WERI-Rb-1 (cell line): ENCODE results near the gene BATF.

Experiments used
- DNase-seq: peaks from one replicate; pipeline ENCODE4 v3.0.0-alpha.2; 2020
- H3K27ac ChIP-seq: fragments of 250-450 bp; sonication (Bioruptor Pico); 2 replicates; pipeline ENCODE4 v1.5.1; 2020; ENCODE audit warnings: mild to moderate bottlenecking, moderate library complexity
- H3K27me3 ChIP-seq: fragments of 250-450 bp; sonication (Bioruptor Pico); 2 replicates; pipeline ENCODE4 v1.5.1; 2021; ENCODE audit warnings: mild to moderate bottlenecking, low read depth, moderate library complexity; ENCODE audit not compliant: insufficient read depth, severe bottlenecking
- H3K36me3 ChIP-seq: fragments of 250-450 bp; sonication (Bioruptor Pico); 2 replicates; pipeline ENCODE4 v1.5.1; 2020; ENCODE audit warnings: mild to moderate bottlenecking, moderate library complexity
- H3K4me3 ChIP-seq: 2 replicates; pipeline ENCODE4 v1.5.1; 2011; ENCODE audit warnings: low read depth, mild to moderate bottlenecking, control low read depth, low read length
- H3K9me3 ChIP-seq: fragments of 250-450 bp; sonication (Bioruptor Pico); 2 replicates; pipeline ENCODE4 v1.5.1; 2021; ENCODE audit warnings: mild to moderate bottlenecking, moderate library complexity; ENCODE audit not compliant: severe bottlenecking
- CTCF ChIP-seq: IDR thresholded peaks from 2 replicates; pipeline ENCODE4 v1.5.1; 2011; ENCODE audit warnings: low read depth, mild to moderate bottlenecking, control low read depth, inconsistent platforms, low read length

Gene BATF

GRCh38 chr14:75566321-75566720 is 44.1 kb downstream of the BATF start:
- Histone ChIP-seq H3K9me3 (no peaks in the 10 kb centered on the region), H3K27ac (no peak overlapping the region), H3K27me3 (no peaks in the 10 kb centered on the region), H3K36me3 (no peaks in the 10 kb centered on the region), H3K4me3 (no peak overlapping the region)
- no peak for DNase-seq
- TF ChIP-seq CTCF = no peak

- no peaks in the 10 kb centered on the region for H3K27me3 ChIP-seq
- no peak for DNase-seq
- H3K4me3 ChIP-seq = no peak overlapping the region
- no peaks in the 10 kb centered on the region for H3K36me3 ChIP-seq
- H3K27ac ChIP-seq = no peak overlapping the region
- no peaks in the 10 kb centered on the region for H3K9me3 ChIP-seq
- TF ChIP-seq CTCF = no peak
Observed at GRCh38 chr14:75566752-75567151, 44.5 kb downstream of the BATF start.

GRCh38 chr14:75568140-75568539 is 45.9 kb downstream of the BATF start:
- TF ChIP-seq CTCF = no peak
- Histone ChIP-seq H3K9me3 (no peaks in the 10 kb centered on the region), H3K27me3 (no peaks in the 10 kb centered on the region), H3K27ac (no peak overlapping the region), H3K36me3 (no peaks in the 10 kb centered on the region), H3K4me3 (no peak overlapping the region)
- DNase-seq = no peak

GRCh38 chr14:75568791-75569190 is 46.5 kb downstream of the BATF start:
- no peak for TF ChIP-seq CTCF
- no peaks in the 10 kb centered on the region for H3K27me3 ChIP-seq
- H3K27ac ChIP-seq = no peak overlapping the region
- H3K36me3 ChIP-seq = no peaks in the 10 kb centered on the region
- DNase-seq = no peak
- H3K9me3 ChIP-seq = no peaks in the 10 kb centered on the region
- H3K4me3 ChIP-seq = no peak overlapping the region

- H3K4me3 ChIP-seq = no peak overlapping the region
- DNase-seq = no peak
- no peak overlapping the region for H3K27ac ChIP-seq
- no peak for TF ChIP-seq CTCF
- H3K27me3 ChIP-seq = no peaks in the 10 kb centered on the region
- no peaks in the 10 kb centered on the region for H3K36me3 ChIP-seq
- no peaks in the 10 kb centered on the region for H3K9me3 ChIP-seq
Observed at GRCh38 chr14:75570797-75571196, 48.5 kb downstream of the BATF start.

GRCh38 chr14:75572104-75572503 is 49.8 kb downstream of the BATF start:
- Histone ChIP-seq H3K36me3 (no peaks in the 10 kb centered on the region), H3K4me3 (no peak overlapping the region), H3K9me3 (no peaks in the 10 kb centered on the region), H3K27ac (no peak overlapping the region), H3K27me3 (no peaks in the 10 kb centered on the region)
- DNase-seq = no peak
- no peak for TF ChIP-seq CTCF
